ENCODE data around the gene CABP7.

Gene CABP7

DNA sequence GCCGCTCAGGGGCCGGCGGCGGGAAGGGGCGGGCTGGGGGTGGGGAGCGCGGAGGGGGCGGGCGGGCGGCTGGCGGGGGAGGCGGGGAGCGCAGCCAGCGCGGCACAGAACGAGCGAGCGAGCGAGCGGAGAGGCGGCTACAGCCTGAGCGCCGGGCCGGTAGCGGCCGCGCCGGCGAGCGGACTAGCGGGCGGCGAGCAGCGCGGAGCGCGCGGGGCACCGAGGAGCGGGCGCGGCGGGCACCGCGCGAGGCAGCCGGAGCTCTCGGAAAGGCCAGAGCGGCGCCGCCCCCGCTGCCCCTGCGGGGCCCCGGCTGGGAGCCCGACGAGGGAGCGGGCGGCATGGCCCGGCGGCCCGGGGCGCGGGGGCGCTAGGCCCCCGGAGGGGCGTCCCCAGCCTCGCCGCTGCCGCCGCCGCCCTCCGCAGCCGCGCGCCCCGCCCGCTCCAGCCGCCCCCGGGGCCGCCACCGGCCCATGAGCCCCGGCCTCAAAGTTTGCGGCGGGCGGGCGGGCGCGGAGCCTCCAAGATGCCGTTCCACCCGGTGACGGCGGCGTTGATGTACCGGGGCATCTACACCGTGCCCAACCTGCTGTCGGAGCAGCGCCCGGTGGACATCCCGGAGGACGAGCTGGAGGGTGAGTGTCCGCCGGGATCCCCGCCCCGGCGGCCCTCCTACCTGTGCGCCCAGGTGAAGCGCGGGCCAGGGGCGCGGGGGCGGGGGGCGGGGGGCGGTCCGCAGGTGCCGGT, at the start of gene CABP7:
Gene CABP7 (plus strand): TSS at position 105 of the 747 bp plus-strand sequence. CDS start 422 bp downstream, at position 527.
- DNase-seq (ENCODE audit: low read depth) = no peak
- H3K4me3 ChIP-seq (replicated peaks; ENCODE audit: low read depth, low read length) = no peak within 1 kb of the TSS
- TF ChIP-seq, protein P1, sequence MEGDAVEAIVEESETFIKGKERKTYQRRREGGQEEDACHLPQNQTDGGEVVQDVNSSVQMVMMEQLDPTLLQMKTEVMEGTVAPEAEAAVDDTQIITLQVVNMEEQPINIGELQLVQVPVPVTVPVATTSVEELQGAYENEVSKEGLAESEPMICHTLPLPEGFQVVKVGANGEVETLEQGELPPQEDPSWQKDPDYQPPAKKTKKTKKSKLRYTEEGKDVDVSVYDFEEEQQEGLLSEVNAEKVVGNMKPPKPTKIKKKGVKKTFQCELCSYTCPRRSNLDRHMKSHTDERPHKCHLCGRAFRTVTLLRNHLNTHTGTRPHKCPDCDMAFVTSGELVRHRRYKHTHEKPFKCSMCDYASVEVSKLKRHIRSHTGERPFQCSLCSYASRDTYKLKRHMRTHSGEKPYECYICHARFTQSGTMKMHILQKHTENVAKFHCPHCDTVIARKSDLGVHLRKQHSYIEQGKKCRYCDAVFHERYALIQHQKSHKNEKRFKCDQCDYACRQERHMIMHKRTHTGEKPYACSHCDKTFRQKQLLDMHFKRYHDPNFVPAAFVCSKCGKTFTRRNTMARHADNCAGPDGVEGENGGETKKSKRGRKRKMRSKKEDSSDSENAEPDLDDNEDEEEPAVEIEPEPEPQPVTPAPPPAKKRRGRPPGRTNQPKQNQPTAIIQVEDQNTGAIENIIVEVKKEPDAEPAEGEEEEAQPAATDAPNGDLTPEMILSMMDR (IDR thresholded peaks at IDR 0.05; ENCODE audit: low read length, missing control alignments) = no peak

GRCh38 chr22:29670626-29671025, 49.2 kb upstream of the CABP7 start:
- H3K4me3 ChIP-seq (replicated peaks; ENCODE audit: low read depth, low read length) = no peak overlapping the region
- TF ChIP-seq, protein P1 (IDR thresholded peaks at IDR 0.05; ENCODE audit: low read length, missing control alignments) = no peak

DNA sequence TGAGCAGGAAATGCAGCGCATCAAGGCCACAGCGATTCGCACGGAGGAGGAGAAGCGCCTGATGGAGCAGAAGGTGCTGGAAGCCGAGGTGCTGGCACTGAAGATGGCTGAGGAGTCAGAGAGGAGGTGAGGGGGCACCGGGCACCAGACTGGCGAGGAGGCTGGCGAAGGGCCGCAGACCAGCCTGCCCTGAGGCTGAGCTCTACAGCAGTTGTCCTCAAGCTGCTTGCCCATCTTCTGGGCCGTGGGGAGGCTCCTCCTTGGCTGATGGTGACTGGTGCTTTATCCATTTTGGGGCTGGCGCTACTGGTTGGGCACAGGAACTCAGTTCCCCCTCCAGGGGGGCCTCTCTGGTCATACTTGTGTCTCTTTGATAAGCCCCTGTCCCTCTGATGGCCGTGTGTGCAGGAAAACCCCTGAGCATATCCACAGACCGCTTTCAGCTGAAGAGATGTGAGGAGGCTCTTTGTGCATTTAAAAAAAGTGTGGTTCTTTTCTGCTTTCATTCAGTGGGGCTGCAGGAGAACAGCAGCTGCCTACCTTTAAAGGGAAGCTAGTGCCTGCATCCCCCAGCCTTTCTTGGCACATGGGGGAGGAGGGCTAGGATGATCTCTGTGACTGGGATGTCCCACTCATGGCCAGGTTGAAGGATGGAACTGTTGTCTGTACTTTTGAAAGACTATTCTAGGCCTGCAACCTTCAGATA, 46.3 kb upstream of the CABP7 start:
- no peak for DNase-seq (ENCODE audit: low read depth)
- no peak overlapping the region for H3K4me3 ChIP-seq (replicated peaks; ENCODE audit: low read depth, low read length)
- TF ChIP-seq, protein P1 (IDR thresholded peaks at IDR 0.05; ENCODE audit: low read length, missing control alignments) = no peak

More at GRCh38 chr22:29670626-29671025, 49.2 kb upstream of the CABP7 start:
- no peak for DNase-seq (ENCODE audit: low read depth)

DNA sequence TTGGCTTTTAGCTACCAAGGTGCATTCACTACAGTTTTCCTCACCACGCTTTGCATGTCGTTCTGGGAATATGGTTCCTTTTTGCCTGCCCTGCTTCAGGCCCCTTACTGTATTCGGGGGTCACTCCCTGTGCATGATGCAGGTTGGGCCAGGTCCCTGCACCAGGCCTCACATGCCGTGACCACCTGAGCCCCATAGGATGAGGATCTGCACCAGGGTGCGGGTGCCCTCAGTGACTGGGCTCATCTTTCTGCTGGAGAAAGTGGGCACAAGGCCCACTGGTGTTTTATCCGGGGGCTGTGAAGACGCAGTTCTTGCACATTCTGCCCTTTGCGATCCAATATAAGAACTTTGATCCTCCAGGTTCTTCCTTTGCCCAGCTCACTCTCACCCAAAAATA, 45.7 kb upstream of the CABP7 start:
- DNase-seq (ENCODE audit: low read depth) = no peak
- H3K4me3 ChIP-seq (replicated peaks; ENCODE audit: low read depth, low read length) = no peak overlapping the region
- TF ChIP-seq, protein P1 (IDR thresholded peaks at IDR 0.05; ENCODE audit: low read length, missing control alignments) = no peak

DNA sequence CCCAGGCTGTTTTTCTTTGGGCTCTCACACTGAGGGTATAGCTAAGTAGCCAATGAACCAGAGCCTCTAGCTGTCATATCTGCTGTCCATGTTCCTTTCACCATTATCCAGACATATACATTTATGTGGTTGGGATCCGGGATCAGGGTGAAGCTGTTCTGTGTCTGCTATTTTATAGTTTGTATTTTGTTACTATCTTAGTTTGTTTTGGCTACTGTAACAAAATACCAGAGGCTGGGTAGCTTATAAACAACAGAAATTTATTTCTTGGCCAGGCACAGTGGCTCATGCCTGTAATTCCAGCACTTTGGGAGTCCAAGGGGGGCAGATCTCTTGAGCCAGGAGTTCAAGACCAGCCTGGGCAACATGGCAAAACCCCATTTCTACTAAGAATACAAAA, 40.5 kb upstream of the CABP7 start:
- no peak for DNase-seq (ENCODE audit: low read depth)
- TF ChIP-seq, protein P1 (IDR thresholded peaks at IDR 0.05; ENCODE audit: low read length, missing control alignments) = no peak

DNA sequence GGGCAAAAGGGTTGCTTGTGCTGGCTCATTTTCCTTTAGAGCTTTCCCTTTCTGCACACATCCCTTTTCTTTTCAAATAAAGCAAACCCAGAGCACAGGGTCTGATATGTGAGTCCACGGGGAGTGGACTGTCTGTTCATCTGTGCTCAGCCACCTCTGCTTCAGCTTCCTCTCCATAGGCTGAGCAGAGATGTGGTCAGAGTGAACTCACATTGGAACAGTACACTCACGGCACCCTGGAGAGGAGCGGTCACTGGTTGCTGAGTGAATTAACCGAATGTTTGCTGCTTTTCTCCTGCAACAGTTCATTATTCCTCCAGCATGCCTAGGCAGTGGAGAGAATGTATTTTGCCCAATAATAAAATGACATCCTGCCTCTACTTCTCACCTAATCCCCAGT, 36.3 kb upstream of the CABP7 start:
- H3K4me3 ChIP-seq (replicated peaks; ENCODE audit: low read depth, low read length) = no peak overlapping the region
- no peak for DNase-seq (ENCODE audit: low read depth)
- TF ChIP-seq, protein P1 (IDR thresholded peaks at IDR 0.05; ENCODE audit: low read length, missing control alignments) = no peak

More for the DNA sequence above, 40.5 kb upstream of the CABP7 start:
- no peak overlapping the region for H3K4me3 ChIP-seq (replicated peaks; ENCODE audit: low read depth, low read length)
